ENCODE data around the gene SNX8. TPM values are rescaled to one million over a fixed set of nuclear protein-coding genes. Genes with fewer than 3 reads are reported as not detected.

SNX8 gene
- total and polyA plus RNA-seq, 9 of the 15 experiments (the other 6 are each of a cell fraction or from before 2014, with no cell fraction given) = 2.7 to 51.6 (median 16.9) TPM

DNA sequence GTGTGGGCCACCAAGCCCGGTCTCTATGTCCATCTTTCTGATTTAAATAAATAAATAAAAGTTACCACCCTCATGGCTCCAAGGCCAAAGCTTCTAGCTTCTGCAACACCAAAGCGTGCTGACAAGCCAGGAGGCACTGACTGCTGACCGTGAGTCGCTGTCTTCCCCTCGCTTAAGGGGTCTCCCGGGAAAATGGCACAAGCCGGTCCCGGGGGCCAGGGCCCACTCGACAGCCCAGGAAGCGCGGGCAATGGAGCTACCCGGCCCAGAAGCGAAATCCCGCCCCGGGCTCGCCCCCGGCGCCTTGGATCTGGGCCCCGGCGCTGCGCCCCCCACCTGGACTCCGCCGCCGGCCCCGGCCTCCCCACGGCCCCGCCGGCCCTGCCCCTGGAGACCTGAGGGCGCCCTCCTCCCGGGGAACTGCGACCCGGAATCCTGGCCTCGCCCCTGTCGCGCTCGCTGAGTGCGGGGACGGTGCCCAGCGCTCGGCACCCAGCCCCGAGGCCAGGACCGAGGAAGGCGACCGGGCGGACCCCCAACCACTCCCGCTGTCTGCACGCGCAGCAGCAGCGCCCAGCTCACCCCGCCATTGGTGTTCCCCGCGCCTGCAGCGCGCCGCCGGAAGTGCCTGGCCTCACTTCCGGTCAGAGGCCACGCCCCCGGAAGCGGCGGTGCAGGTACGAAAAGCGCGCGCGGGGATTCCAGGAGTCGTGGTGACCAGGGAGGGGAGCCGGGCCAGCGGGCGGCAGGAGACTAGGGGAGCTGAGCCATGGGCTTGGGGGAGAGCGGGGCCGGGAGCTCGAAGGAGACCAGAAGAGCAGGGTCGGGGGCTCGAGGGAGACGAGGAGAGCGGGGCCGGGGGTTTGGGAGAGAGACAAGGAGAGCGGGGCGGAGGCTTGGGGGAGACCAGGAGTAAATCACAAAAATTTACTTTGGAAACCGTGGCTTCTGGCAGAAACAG is 72.4 kb downstream of the SNX8 start, which contains the start of the genes MRM2 and NUDT1 (continued):
- no peak for TF ChIP-seq ZNF830 (CRISPR knock-in tag; IDR thresholded peaks at IDR 0.05)
- TF ChIP-seq TRIM28 (IDR thresholded peaks at IDR 0.05) = no peak
- TF ChIP-seq, protein P1, sequence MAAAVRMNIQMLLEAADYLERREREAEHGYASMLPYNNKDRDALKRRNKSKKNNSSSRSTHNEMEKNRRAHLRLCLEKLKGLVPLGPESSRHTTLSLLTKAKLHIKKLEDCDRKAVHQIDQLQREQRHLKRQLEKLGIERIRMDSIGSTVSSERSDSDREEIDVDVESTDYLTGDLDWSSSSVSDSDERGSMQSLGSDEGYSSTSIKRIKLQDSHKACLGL (CRISPR knock-in tag; IDR thresholded peaks at IDR 0.05; ENCODE audit: borderline replicate concordance, poor library complexity, severe bottlenecking) = no peak
- no peak for TF ChIP-seq KAT7 (CRISPR knock-in tag; IDR thresholded peaks at IDR 0.05; ENCODE audit: borderline replicate concordance)
- TF ChIP-seq KAT2B (IDR thresholded peaks at IDR 0.05; ENCODE audit: low read depth, low read length) = no peak
- TF ChIP-seq SP2 (IDR thresholded peaks at IDR 0.05; ENCODE audit: extremely low read depth, low read depth, low read length, poor library complexity, severe bottlenecking) = no peak
- peak; percentile 38 for TF ChIP-seq NFIC (IDR thresholded peaks at IDR 0.05)
- TF ChIP-seq CTBP1 (IDR thresholded peaks at IDR 0.05; ENCODE audit: borderline replicate concordance) = peak; percentile 57
- TF ChIP-seq ETV5 (CRISPR knock-in tag; IDR thresholded peaks at IDR 0.05; ENCODE audit: low read depth) = peak; percentile 90
- peak; percentile 47; the same call in 1 of the 2 replicates for TF ChIP-seq ATF7 (IDR thresholded peaks at IDR 0.05)
- TF ChIP-seq, protein P2, sequence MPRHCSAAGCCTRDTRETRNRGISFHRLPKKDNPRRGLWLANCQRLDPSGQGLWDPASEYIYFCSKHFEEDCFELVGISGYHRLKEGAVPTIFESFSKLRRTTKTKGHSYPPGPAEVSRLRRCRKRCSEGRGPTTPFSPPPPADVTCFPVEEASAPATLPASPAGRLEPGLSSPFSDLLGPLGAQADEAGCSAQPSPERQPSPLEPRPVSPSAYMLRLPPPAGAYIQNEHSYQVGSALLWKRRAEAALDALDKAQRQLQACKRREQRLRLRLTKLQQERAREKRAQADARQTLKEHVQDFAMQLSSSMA (CRISPR knock-in tag; IDR thresholded peaks at IDR 0.05) = no peak; the same call in 1 of the 2 replicates
- no peak for TF ChIP-seq NR1H2 (CRISPR knock-in tag; IDR thresholded peaks at IDR 0.05)
- peak; percentile 75 for TF ChIP-seq TAF7 (tag; IDR thresholded peaks at IDR 0.05)
- TF ChIP-seq POLR3G (IDR thresholded peaks at IDR 0.05; ENCODE audit: extremely low read depth, insufficient read length, insufficient replicate concordance) = no peak
- TF ChIP-seq, protein P3, sequence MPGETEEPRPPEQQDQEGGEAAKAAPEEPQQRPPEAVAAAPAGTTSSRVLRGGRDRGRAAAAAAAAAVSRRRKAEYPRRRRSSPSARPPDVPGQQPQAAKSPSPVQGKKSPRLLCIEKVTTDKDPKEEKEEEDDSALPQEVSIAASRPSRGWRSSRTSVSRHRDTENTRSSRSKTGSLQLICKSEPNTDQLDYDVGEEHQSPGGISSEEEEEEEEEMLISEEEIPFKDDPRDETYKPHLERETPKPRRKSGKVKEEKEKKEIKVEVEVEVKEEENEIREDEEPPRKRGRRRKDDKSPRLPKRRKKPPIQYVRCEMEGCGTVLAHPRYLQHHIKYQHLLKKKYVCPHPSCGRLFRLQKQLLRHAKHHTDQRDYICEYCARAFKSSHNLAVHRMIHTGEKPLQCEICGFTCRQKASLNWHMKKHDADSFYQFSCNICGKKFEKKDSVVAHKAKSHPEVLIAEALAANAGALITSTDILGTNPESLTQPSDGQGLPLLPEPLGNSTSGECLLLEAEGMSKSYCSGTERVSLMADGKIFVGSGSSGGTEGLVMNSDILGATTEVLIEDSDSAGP (CRISPR knock-in tag; IDR thresholded peaks at IDR 0.05) = no peak
- TF ChIP-seq FOXK1 (CRISPR knock-in tag; IDR thresholded peaks at IDR 0.05; ENCODE audit: borderline replicate concordance) = no peak
- no peak for TF ChIP-seq ZNF175 (CRISPR knock-in tag; IDR thresholded peaks at IDR 0.05; ENCODE audit: low read depth)
- TF ChIP-seq NFIX (CRISPR knock-in tag; IDR thresholded peaks at IDR 0.05; ENCODE audit: low read depth) = no peak
- no peak for TF ChIP-seq SMARCB1 (IDR thresholded peaks at IDR 0.05; ENCODE audit: insufficient read length, low read depth)
- no peak for TF ChIP-seq CGGBP1 (CRISPR knock-in tag; IDR thresholded peaks at IDR 0.05)
- TF ChIP-seq MYC (IDR thresholded peaks at IDR 0.05; ENCODE audit: low read depth, low read length) = peak; percentile 93
- TF ChIP-seq MYC (CRISPR knock-in tag; IDR thresholded peaks at IDR 0.05; ENCODE audit: borderline replicate concordance, low read depth) = no peak
- TF ChIP-seq MAFF (IDR thresholded peaks at IDR 0.05; ENCODE audit: low read length) = no peak

Measured in K562 (cell line).